ENCODE results near the gene FRG2C.
"Not testable (repeated sequence)": the region's sequence is repeated elsewhere in the genome, so short reads cannot be mapped to it uniquely, and the experiment has no call there.

FRG2C gene

GRCh38 chr3:75670298-75671286, 6.5 kb downstream of the FRG2C start:
- H3K36me3 ChIP-seq (ENCODE audit: control insufficient read depth in 4 of 4, insufficient read depth in 4 of 4, low read length in 3 of 4); H3K9me3 ChIP-seq (ENCODE audit: control extremely low read depth in 1 of 5, control insufficient read depth in 4 of 5, insufficient read depth in 2 of 5, low read depth in 1 of 5, low read length in 4 of 5); CTCF ChIA-PET; H3K27ac ChIP-seq (ENCODE audit: insufficient read depth in 1 of 2, low read depth in 1 of 2, low read length in 2 of 2, poor library complexity in 1 of 2, severe bottlenecking in 2 of 2); POLR2A ChIA-PET: not testable (repeated sequence)
- peak; percentile 49 to 78 (median 71) for DNase-seq
- 5% methylated on average over 51 of the region's 51 CpGs for WGBS (ENCODE audit: insufficient coverage)
- Histone ChIP-seq H3K4me1 (ENCODE audit: control extremely low read depth in 1 of 4, control insufficient read depth in 4 of 4, insufficient read depth in 4 of 4, low read length in 3 of 4) (peaks cover 0 to 39% (median 23%) of the 10 kb centered on the region in 4 experiments), H3K27me3 (replicated peaks in 2 of 5; ENCODE audit: control insufficient read depth in 4 of 5, insufficient read depth in 5 of 5, low read length in 4 of 5) (peaks cover 3 to 65% (median 12%) of the 10 kb centered on the region in 5 experiments), H3K4me3 (ENCODE audit: control insufficient read depth in 1 of 7, extremely low read depth in 1 of 7, insufficient read depth in 4 of 7, low read depth in 2 of 7, low read length in 6 of 7) (peak overlapping the region in 5 of 7 experiments; percentile 19 to 72 (median 63))

- CTCF ChIA-PET; POLR2A ChIA-PET; H3K27ac ChIP-seq (ENCODE audit: insufficient read depth in 1 of 2, low read depth in 1 of 2, low read length in 2 of 2, poor library complexity in 1 of 2, severe bottlenecking in 2 of 2); H3K36me3 ChIP-seq (ENCODE audit: control insufficient read depth in 4 of 4, insufficient read depth in 4 of 4, low read length in 3 of 4); H3K9me3 ChIP-seq (ENCODE audit: control extremely low read depth in 1 of 5, control insufficient read depth in 4 of 5, insufficient read depth in 2 of 5, low read depth in 1 of 5, low read length in 4 of 5): not testable (repeated sequence)
- WGBS (ENCODE audit: insufficient coverage): 10% methylated on average over 26 of the region's 32 CpGs
- peak in 2 of 3 donors; percentile 49 to 64 for DNase-seq
- Histone ChIP-seq H3K4me3 (ENCODE audit: control insufficient read depth in 1 of 7, extremely low read depth in 1 of 7, insufficient read depth in 4 of 7, low read depth in 2 of 7, low read length in 6 of 7) (peak overlapping the region in 6 of 7 experiments; percentile 23 to 72 (median 60)), H3K4me1 (ENCODE audit: control extremely low read depth in 1 of 4, control insufficient read depth in 4 of 4, insufficient read depth in 4 of 4, low read length in 3 of 4) (peaks cover 0 to 39% (median 23%) of the 10 kb centered on the region in 4 experiments), H3K27me3 (replicated peaks in 2 of 5; ENCODE audit: control insufficient read depth in 4 of 5, insufficient read depth in 5 of 5, low read length in 4 of 5) (peaks cover 3 to 61% (median 12%) of the 10 kb centered on the region in 5 experiments)
Observed at GRCh38 chr3:75671287-75672139, 7.4 kb downstream of the FRG2C start.

GRCh38 chr3:75672140-75672775, 8.1 kb downstream of the FRG2C start:
- POLR2A ChIA-PET; CTCF ChIA-PET; H3K27ac ChIP-seq (ENCODE audit: insufficient read depth in 1 of 2, low read depth in 1 of 2, low read length in 2 of 2, poor library complexity in 1 of 2, severe bottlenecking in 2 of 2); H3K36me3 ChIP-seq (ENCODE audit: control insufficient read depth in 4 of 4, insufficient read depth in 4 of 4, low read length in 3 of 4); H3K9me3 ChIP-seq (ENCODE audit: control extremely low read depth in 1 of 5, control insufficient read depth in 4 of 5, insufficient read depth in 2 of 5, low read depth in 1 of 5, low read length in 4 of 5): not testable (repeated sequence)
- H3K27me3 ChIP-seq (replicated peaks in 2 of 5; ENCODE audit: control insufficient read depth in 4 of 5, insufficient read depth in 5 of 5, low read length in 4 of 5): peaks cover 3 to 61% (median 12%) of the 10 kb centered on the region in 5 experiments
- DNase-seq: peak; percentile 31 to 65 (median 44)
- WGBS (ENCODE audit: insufficient coverage): 11% methylated on average over 53 of the region's 59 CpGs
- peak overlapping the region in 6 of 7 experiments; percentile 31 to 72 (median 60) for H3K4me3 ChIP-seq (ENCODE audit: control insufficient read depth in 1 of 7, extremely low read depth in 1 of 7, insufficient read depth in 4 of 7, low read depth in 2 of 7, low read length in 6 of 7)
- H3K4me1 ChIP-seq (ENCODE audit: control extremely low read depth in 1 of 4, control insufficient read depth in 4 of 4, insufficient read depth in 4 of 4, low read length in 3 of 4): peaks cover 0 to 39% (median 23%) of the 10 kb centered on the region in 4 experiments

- POLR2A ChIA-PET; DNase-seq; H3K27me3 ChIP-seq (replicated peaks in 2 of 5; ENCODE audit: control insufficient read depth in 4 of 5, insufficient read depth in 5 of 5, low read length in 4 of 5); H3K4me3 ChIP-seq (ENCODE audit: control insufficient read depth in 1 of 7, extremely low read depth in 1 of 7, insufficient read depth in 4 of 7, low read depth in 2 of 7, low read length in 6 of 7); H3K4me1 ChIP-seq (ENCODE audit: control extremely low read depth in 1 of 4, control insufficient read depth in 4 of 4, insufficient read depth in 4 of 4, low read length in 3 of 4); CTCF ChIA-PET; H3K27ac ChIP-seq (ENCODE audit: insufficient read depth in 1 of 2, low read depth in 1 of 2, low read length in 2 of 2, poor library complexity in 1 of 2, severe bottlenecking in 2 of 2); H3K9me3 ChIP-seq (ENCODE audit: control extremely low read depth in 1 of 5, control insufficient read depth in 4 of 5, insufficient read depth in 2 of 5, low read depth in 1 of 5, low read length in 4 of 5); H3K36me3 ChIP-seq (ENCODE audit: control insufficient read depth in 4 of 4, insufficient read depth in 4 of 4, low read length in 3 of 4): not testable (repeated sequence)
- no CpG with 5 or more reads among the region's 1 CpG for WGBS (ENCODE audit: insufficient coverage)
Observed at GRCh38 chr3:75683965-75684364, 19.8 kb downstream of the FRG2C start.

GRCh38 chr3:75687323-75687722, 23.2 kb downstream of the FRG2C start:
- H3K36me3 ChIP-seq (ENCODE audit: control insufficient read depth in 4 of 4, insufficient read depth in 4 of 4, low read length in 3 of 4): no peaks in the 10 kb centered on the region
- no peak overlapping the region for H3K4me3 ChIP-seq (ENCODE audit: control insufficient read depth in 1 of 7, extremely low read depth in 1 of 7, insufficient read depth in 4 of 7, low read depth in 2 of 7, low read length in 6 of 7)
- ChIA-PET CTCF (no interaction called here), POLR2A (no interaction called here)
- peaks cover 0 to 6% (median 0%) of the 10 kb centered on the region in 5 experiments for H3K9me3 ChIP-seq (ENCODE audit: control extremely low read depth in 1 of 5, control insufficient read depth in 4 of 5, insufficient read depth in 2 of 5, low read depth in 1 of 5, low read length in 4 of 5)
- DNase-seq: no peak
- WGBS (ENCODE audit: insufficient coverage): 88% methylated on average over 7 of the region's 9 CpGs
- no peak overlapping the region for H3K27ac ChIP-seq (ENCODE audit: insufficient read depth in 1 of 2, low read depth in 1 of 2, low read length in 2 of 2, poor library complexity in 1 of 2, severe bottlenecking in 2 of 2)
- no peaks in the 10 kb centered on the region for H3K4me1 ChIP-seq (ENCODE audit: control extremely low read depth in 1 of 4, control insufficient read depth in 4 of 4, insufficient read depth in 4 of 4, low read length in 3 of 4)
- H3K27me3 ChIP-seq (replicated peaks in 2 of 5; ENCODE audit: control insufficient read depth in 4 of 5, insufficient read depth in 5 of 5, low read length in 4 of 5): no peaks in the 10 kb centered on the region

GRCh38 chr3:75692061-75692460, 27.9 kb downstream of the FRG2C start:
- Histone ChIP-seq H3K4me3 (ENCODE audit: control insufficient read depth in 1 of 7, extremely low read depth in 1 of 7, insufficient read depth in 4 of 7, low read depth in 2 of 7, low read length in 6 of 7) (no peak overlapping the region), H3K9me3 (ENCODE audit: control extremely low read depth in 1 of 5, control insufficient read depth in 4 of 5, insufficient read depth in 2 of 5, low read depth in 1 of 5, low read length in 4 of 5) (peaks cover 0 to 9% (median 0%) of the 10 kb centered on the region in 5 experiments), H3K36me3 (ENCODE audit: control insufficient read depth in 4 of 4, insufficient read depth in 4 of 4, low read length in 3 of 4) (no peaks in the 10 kb centered on the region), H3K27me3 (replicated peaks in 2 of 5; ENCODE audit: control insufficient read depth in 4 of 5, insufficient read depth in 5 of 5, low read length in 4 of 5) (no peaks in the 10 kb centered on the region), H3K27ac (ENCODE audit: insufficient read depth in 1 of 2, low read depth in 1 of 2, low read length in 2 of 2, poor library complexity in 1 of 2, severe bottlenecking in 2 of 2) (no peak overlapping the region), H3K4me1 (ENCODE audit: control extremely low read depth in 1 of 4, control insufficient read depth in 4 of 4, insufficient read depth in 4 of 4, low read length in 3 of 4) (no peaks in the 10 kb centered on the region)
- ChIA-PET CTCF (no interaction called here), POLR2A (no interaction called here)
- 50% methylated on average over 2 of the region's 2 CpGs for WGBS (ENCODE audit: insufficient coverage)
- DNase-seq: no peak
